Endothelial cell of umbilical vein (primary cell): ENCODE measurements around the gene ANKRD23. TPM values are rescaled to one million over a fixed set of nuclear protein-coding genes. Genes with fewer than 3 reads are reported as not detected.

Experiments used
- BruUV-seq: library from RNA; stranded (reverse); fragments of 400-500 nt; replicated peaks from 2 replicates; lab custom pipeline; 2021; lab: Mats Ljungman, UMichigan
- CTCF ChIA-PET: fragments of 300-600, 350-600 bp; sonication (Branson Sonifier 250); formaldehyde crosslinking; loops from one replicate; lab custom pipeline; 2021; ENCODE audit warnings: antibody characterized with exemption, inconsistent platforms; lab: Charles Lee
- POLR2A ChIA-PET: fragments of 300-600, 350-600 bp; sonication (Branson Sonifier 250); formaldehyde crosslinking; loops from one replicate; lab custom pipeline; 2021; ENCODE audit warnings: antibody characterized with exemption, inconsistent platforms; lab: Charles Lee
- DNase-seq: peaks from one replicate; pipeline ENCODE4 v3.0.0-alpha.2; 2011; ENCODE audit warnings: low read depth, low spot score
- FAIRE-seq: peaks from 2 replicates; lab custom pipeline; 2011; peaks lifted over from hg19 to GRCh38; lab: Jason Lieb, UNC
- H2AFZ ChIP-seq: 2 replicates; pipeline ENCODE4 v1.6.0; 2012; ENCODE audit warnings: low read depth, low read length, control low read depth, inconsistent platforms
- H3K27ac ChIP-seq: 2 replicates; pipeline ENCODE4 v1.5.1; 2011; ENCODE audit warnings: low read depth, mild to moderate bottlenecking, control low read depth, low read length, moderate library complexity; ENCODE audit not compliant: insufficient read depth
- H3K27me3 ChIP-seq, 2 experiments: 2 replicates each; pipeline versions ENCODE4 v1.6.0 to v1.6.1; 2011; ENCODE audit warnings: low read length in 2 of 2, mixed read lengths in 1 of 2; ENCODE audit not compliant: control insufficient read depth in 2 of 2, insufficient read depth in 2 of 2
- H3K36me3 ChIP-seq, 2 experiments: 2 replicates in 1 of 2; 3 replicates in 1 of 2; pipeline ENCODE4 v1.5.1; 2011; ENCODE audit warnings: low read length in 2 of 2, mild to moderate bottlenecking in 1 of 2, moderate library complexity in 1 of 2; ENCODE audit not compliant: control insufficient read depth in 2 of 2, insufficient read depth in 2 of 2; ENCODE audit errors: extremely low read depth in 1 of 2
- H3K4me1 ChIP-seq: 3 replicates; pipeline ENCODE4 v1.5.1; 2011; ENCODE audit warnings: mild to moderate bottlenecking, low read length; ENCODE audit not compliant: control insufficient read depth, insufficient read depth; ENCODE audit errors: extremely low read depth
- H3K4me2 ChIP-seq: 2 replicates; pipeline ENCODE4 v1.6.1; 2011; ENCODE audit warnings: low read length, control low read depth, mixed read lengths; ENCODE audit not compliant: insufficient read depth
- H3K4me3 ChIP-seq, 3 experiments: fragments of 200-600 bp in 1 of 3; sonication (generic), shearing (Covaris generic) in 1 of 3; replicated peaks in 1 of 3; 2 replicates each; pipeline ENCODE4 v1.5.1; 2011 to 2016; ENCODE audit warnings: control low read depth in 3 of 3, low read length in 3 of 3, mild to moderate bottlenecking in 2 of 3, inconsistent platforms in 1 of 3, low read depth in 1 of 3, moderate library complexity in 1 of 3; ENCODE audit not compliant: insufficient read depth in 1 of 3
- H3K79me2 ChIP-seq: 2 replicates; pipeline ENCODE4 v1.6.0; 2012; ENCODE audit warnings: low read length, inconsistent platforms; ENCODE audit not compliant: control insufficient read depth, insufficient read depth
- H3K9ac ChIP-seq: replicated peaks from 2 replicates; pipeline ENCODE3; 2011; ENCODE audit warnings: low read length, control low read depth; ENCODE audit not compliant: insufficient read depth; ENCODE audit errors: extremely low read depth
- H3K9me1 ChIP-seq: replicated peaks from 3 replicates; pipeline ENCODE4 v1.6.0; 2011; ENCODE audit warnings: mild to moderate bottlenecking, low read length; ENCODE audit not compliant: control insufficient read depth, insufficient read depth; ENCODE audit errors: extremely low read depth
- H3K9me3 ChIP-seq: replicated peaks from 2 replicates; pipeline ENCODE4 v1.5.1; 2012; ENCODE audit warnings: low read length, inconsistent platforms; ENCODE audit not compliant: control insufficient read depth, insufficient read depth
- H4K20me1 ChIP-seq: replicated peaks from 2 replicates; pipeline ENCODE3; 2011; ENCODE audit warnings: mild to moderate bottlenecking, low read length; ENCODE audit not compliant: control insufficient read depth, insufficient read depth; ENCODE audit errors: extremely low read depth
- EZH2 ChIP-seq: IDR thresholded peaks from 2 replicates; pipeline ENCODE4 v1.6.1; 2012; ENCODE audit warnings: borderline replicate concordance, low read depth, mild to moderate bottlenecking, moderate library complexity, low read length, inconsistent platforms; ENCODE audit not compliant: severe bottlenecking
- FOS ChIP-seq: IDR thresholded peaks from 2 replicates; pipeline ENCODE4 v1.6.1; 2011; ENCODE audit warnings: mild to moderate bottlenecking, low read length, moderate library complexity, borderline replicate concordance; ENCODE audit not compliant: insufficient read depth
- GATA2 ChIP-seq: IDR thresholded peaks from 2 replicates; pipeline ENCODE4 v1.7.0; 2011; ENCODE audit warnings: low read depth, mild to moderate bottlenecking, moderate library complexity, mixed read lengths, low read length; ENCODE audit not compliant: insufficient read length, insufficient read depth
- JUN ChIP-seq: IDR thresholded peaks from 2 replicates; pipeline ENCODE4 v1.6.1; 2011; ENCODE audit warnings: borderline replicate concordance, low read depth; ENCODE audit not compliant: insufficient read length, insufficient read depth
- MAX ChIP-seq: IDR thresholded peaks from 2 replicates; pipeline ENCODE4 v1.6.1; 2011; ENCODE audit not compliant: insufficient read depth, insufficient read length
- MYC ChIP-seq: IDR thresholded peaks from one replicate; pipeline ENCODE4 v1.6.1; 2011; ENCODE audit warnings: mild to moderate bottlenecking, low read depth, low read length
- POLR2A ChIP-seq: IDR thresholded peaks from 2 replicates; pipeline ENCODE4 v1.6.1; 2012; ENCODE audit warnings: low read depth, mild to moderate bottlenecking, control low read depth, low read length
- POLR2AphosphoS5 ChIP-seq: IDR thresholded peaks from 2 replicates; pipeline ENCODE4 v1.6.1; 2012; ENCODE audit warnings: low read depth, mild to moderate bottlenecking, control low read depth, low read length, moderate library complexity; ENCODE audit not compliant: insufficient read depth
- dilution Hi-C: fragments of 300-500 bp; cut with MboI; formaldehyde crosslinking; loops from one replicate; pipeline ENCODE4 v1.15.0; 2019; ENCODE audit warnings: low sequenced_read_pairs; ENCODE audit not compliant: extremely low pct_ligation_motif_present
- intact Hi-C: fragments of 100-400 bp; cut with micrococcal nuclease; formaldehyde crosslinking; loops from one replicate; pipeline ENCODE4 v1.10.0; 2022
- polyA plus RNA-seq, 4 experiments: library from polyadenylated mRNA; depleted of rRNA in 3 of 4; stranded (reverse) in 3 of 4; unstranded in 1 of 4; fragments of >200 nt; gene quantifications; 2 replicates each; pipeline versions ENCODE4 v1.2.1 to v1.2.3, GENCODE V29; 2011 to 2012; ENCODE audit warnings: missing spikeins in 1 of 4
- total RNA-seq: library from RNA; stranded (reverse); gene quantifications from 2 replicates; pipeline ENCODE4 v1.2.3, GENCODE V29; 2021
- TF ChIP-seq, protein P1 (sequence below), 2 donors: IDR thresholded peaks; 1 replicate in 1 of 2; 2 replicates in 1 of 2; pipeline ENCODE4 v1.5.1; 2011; ENCODE audit warnings: low read length in 2 of 2, mild to moderate bottlenecking in 2 of 2, moderate library complexity in 2 of 2, control low read depth in 1 of 2, inconsistent platforms in 1 of 2, low read depth in 1 of 2; ENCODE audit not compliant: insufficient read depth in 1 of 2; ENCODE audit errors: extremely low read depth in 1 of 2

ANKRD23 gene
- total and polyA plus RNA-seq, 2 donors (not counting 3 experiments of a cell fraction or from before 2014, with no cell fraction given) = 1.7 to 3.6 TPM

- ChIA-PET CTCF (interaction anchor here (0.8 to 2.9 kb wide), 14 partner anchors 16 to 409 kb away, joined by 3 to 16 read pairs (median 4); partner anchors contain the start of genes ANKRD36 and ANKRD39), POLR2A (no interaction called here)
- peak overlapping the region in 2 of 3 experiments; percentile 29 to 52 for H3K4me3 ChIP-seq
- dilution Hi-C loops = no loop called here
- no peak for TF ChIP-seq MYC
- TF ChIP-seq, protein P1, sequence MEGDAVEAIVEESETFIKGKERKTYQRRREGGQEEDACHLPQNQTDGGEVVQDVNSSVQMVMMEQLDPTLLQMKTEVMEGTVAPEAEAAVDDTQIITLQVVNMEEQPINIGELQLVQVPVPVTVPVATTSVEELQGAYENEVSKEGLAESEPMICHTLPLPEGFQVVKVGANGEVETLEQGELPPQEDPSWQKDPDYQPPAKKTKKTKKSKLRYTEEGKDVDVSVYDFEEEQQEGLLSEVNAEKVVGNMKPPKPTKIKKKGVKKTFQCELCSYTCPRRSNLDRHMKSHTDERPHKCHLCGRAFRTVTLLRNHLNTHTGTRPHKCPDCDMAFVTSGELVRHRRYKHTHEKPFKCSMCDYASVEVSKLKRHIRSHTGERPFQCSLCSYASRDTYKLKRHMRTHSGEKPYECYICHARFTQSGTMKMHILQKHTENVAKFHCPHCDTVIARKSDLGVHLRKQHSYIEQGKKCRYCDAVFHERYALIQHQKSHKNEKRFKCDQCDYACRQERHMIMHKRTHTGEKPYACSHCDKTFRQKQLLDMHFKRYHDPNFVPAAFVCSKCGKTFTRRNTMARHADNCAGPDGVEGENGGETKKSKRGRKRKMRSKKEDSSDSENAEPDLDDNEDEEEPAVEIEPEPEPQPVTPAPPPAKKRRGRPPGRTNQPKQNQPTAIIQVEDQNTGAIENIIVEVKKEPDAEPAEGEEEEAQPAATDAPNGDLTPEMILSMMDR (IDR thresholded peaks at IDR 0.05; ENCODE audit: extremely low read depth in 1 of 2, insufficient read depth in 1 of 2, low read depth in 1 of 2, low read length in 2 of 2) = no peak
- TF ChIP-seq POLR2A = no peak
- TF ChIP-seq JUN = no peak
- TF ChIP-seq EZH2 = no peak
- no peak for TF ChIP-seq MAX
- TF ChIP-seq FOS = no peak
- no peak for TF ChIP-seq GATA2
- TF ChIP-seq POLR2AphosphoS5 = no peak
- intact Hi-C loops = loop anchor here (1.0 to 2.0 kb wide), 5 partner anchors 41 to 280 kb away; partner anchors contain the start of genes ANKRD39, ARID5A, CNNM4 and KANSL3
- FAIRE-seq = peak; percentile 62
- H3K27ac ChIP-seq = no peak overlapping the region
- peaks cover 13% of the 10 kb centered on the region for H3K4me1 ChIP-seq
- BruUV-seq = no TSS peak
- no peaks in the 10 kb centered on the region for H3K9me3 ChIP-seq
- H3K79me2 ChIP-seq = peaks cover 10% of the 10 kb centered on the region
- H4K20me1 ChIP-seq = no peaks in the 10 kb centered on the region
- no peaks in the 10 kb centered on the region for H3K9me1 ChIP-seq
- H3K36me3 ChIP-seq = no peaks in the 10 kb centered on the region
- H2AFZ ChIP-seq = peak overlapping the region; percentile 87
- peak overlapping the region; percentile 78 for H3K4me2 ChIP-seq
- DNase-seq = peak; percentile 41
- H3K9ac ChIP-seq = no peak overlapping the region
- H3K27me3 ChIP-seq = no peaks in the 10 kb centered on the region
These were observed 26.8 kb downstream of the ANKRD23 start for GRCh38 chr2:96816836-96817702.
